KG1 (cell line): Measurements from ENCODE around the gene PSORS1C2.
"Not testable (repeated sequence)": the region's sequence is repeated elsewhere in the genome, so short reads cannot be mapped to it uniquely, and the experiment has no call there.

Source experiments
- DNase-seq: peaks from one replicate; lab custom pipeline; 2025; lab: John Stamatoyannopoulos, UW

PSORS1C2 gene

DNA sequence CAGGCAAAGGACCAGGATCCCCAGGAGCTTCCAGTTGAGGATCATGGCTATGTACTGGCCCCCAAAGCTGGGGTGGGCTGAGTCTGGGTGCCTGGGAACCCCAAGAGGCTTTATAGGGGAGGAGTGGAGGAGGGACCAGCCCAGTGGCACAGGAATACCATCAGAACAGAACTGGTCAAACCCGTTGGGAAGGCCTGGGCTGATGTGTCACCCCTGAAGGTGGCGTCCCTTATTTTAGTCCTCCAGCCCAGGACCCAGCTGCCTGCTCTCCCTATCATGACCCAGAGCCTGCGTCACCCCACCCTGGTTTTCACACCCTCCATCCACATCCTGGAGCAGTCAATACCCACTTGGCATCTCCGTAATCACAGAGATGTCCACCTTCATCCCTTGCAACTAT lies at the start of gene PSORS1C2:
TSS of gene PSORS1C2 (minus strand) at position 85 of the 400 bp plus-strand sequence. CDS start at position 45, 40 bp downstream.
- no peak for DNase-seq

DNA sequence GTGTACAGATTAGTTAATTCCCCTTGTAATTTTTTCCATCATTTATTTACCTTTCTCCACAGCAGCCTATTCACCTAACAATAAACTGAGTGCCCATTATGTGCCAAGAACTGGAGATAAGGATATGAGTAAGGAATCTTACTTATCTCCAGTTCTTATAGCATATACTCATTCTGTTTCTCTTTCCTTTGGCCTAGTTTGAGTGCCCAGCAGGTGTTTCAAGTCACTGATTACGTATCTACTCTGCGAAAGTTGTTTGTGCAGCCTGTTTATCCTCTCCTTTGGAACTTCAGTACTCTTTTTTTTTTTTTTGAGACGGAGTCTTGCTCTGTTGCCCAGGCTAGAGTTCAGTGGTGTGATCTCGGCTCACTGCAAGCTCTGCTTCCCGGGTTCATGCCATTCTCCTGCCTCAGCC lies 48.9 kb upstream of the PSORS1C2 start:
- no peak for DNase-seq

DNA sequence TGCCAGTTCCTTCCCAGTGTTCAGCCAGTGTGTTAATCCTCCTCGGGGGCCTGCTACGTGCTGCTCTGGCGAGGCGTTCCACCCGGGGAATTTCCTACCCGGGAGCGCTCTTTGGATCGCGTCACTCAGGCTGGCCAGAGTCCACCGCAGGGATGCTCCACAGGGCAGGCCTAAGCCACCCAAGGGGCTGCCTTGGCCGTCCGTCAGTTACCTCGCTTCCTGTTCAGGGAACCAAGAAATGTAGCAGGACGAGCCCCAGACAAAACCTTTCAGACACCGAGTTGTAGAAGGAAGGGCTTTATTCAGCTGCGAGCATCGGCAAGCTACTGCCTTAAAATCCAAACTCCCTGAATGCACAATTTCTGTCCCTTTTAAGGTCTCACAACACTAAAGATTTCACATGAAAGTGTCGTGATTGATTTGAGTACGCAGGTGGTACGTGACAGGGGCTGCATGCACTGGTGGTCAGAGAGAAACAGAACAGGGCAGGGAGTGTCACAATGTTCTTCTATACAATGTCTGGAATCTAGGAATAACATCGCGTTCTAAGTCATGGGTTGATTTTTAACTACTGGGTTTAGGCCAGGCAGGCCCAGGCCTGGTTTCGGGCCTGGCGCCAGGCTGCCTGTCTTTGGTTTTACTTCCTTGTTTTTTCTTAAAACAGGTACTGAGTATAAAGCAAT lies 47.3 kb upstream of the PSORS1C2 start:
- DNase-seq, result no peak

GRCh38 chr6:31185695-31186051 lies 46.8 kb upstream of the PSORS1C2 start:
- not testable (repeated sequence) for DNase-seq

- DNase-seq, result not testable (repeated sequence)
These were observed 45.0 kb upstream of the PSORS1C2 start for GRCh38 chr6:31183859-31184258.

DNA sequence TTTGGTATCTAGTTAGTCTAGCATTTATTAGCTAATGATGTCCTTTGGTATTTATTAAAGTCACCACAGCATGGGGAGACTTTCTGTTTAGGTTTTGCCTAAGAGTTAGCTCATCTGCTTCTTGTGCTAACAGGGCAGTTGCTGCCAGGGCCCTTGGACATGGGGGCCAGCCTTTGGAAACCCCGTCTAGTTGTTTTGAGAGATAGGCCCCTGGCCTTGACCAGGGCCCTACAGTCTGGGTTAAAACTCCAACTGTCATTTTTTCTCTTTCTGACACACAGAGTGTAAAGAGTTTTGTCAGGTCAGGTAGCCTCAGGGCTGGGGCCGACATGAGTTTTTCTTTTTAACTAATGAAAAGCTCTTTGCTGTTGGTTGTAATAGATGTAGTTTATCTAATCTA lies 44.4 kb upstream of the PSORS1C2 start:
- not testable (repeated sequence) for DNase-seq

GRCh38 chr6:31180500-31180899 lies 41.6 kb upstream of the PSORS1C2 start:
- DNase-seq, result no peak

DNA sequence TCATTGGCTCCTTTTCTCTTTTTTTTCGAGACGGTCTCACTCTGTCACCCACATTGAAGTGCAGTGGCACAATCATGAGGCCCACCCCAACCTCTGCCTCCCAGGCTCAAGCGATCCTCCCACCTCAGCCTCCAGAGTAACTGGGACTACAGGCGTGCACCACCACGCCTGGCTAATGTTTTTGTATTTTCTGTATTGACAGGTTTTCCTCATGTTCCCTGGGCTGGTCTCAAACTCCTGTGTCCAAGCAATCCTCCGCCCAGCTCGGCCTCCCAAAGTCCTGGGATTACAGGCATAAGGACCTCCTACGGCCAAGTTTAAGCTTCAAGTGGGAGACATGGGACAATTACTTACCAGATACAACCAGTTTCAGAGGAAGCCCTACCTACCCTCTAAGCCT lies 41.0 kb upstream of the PSORS1C2 start:
- DNase-seq, result no peak

GRCh38 chr6:31179042-31179386 lies 40.1 kb upstream of the PSORS1C2 start:
- no peak for DNase-seq

- no peak for DNase-seq
These were observed 39.5 kb upstream of the PSORS1C2 start for GRCh38 chr6:31178143-31179041.

DNA sequence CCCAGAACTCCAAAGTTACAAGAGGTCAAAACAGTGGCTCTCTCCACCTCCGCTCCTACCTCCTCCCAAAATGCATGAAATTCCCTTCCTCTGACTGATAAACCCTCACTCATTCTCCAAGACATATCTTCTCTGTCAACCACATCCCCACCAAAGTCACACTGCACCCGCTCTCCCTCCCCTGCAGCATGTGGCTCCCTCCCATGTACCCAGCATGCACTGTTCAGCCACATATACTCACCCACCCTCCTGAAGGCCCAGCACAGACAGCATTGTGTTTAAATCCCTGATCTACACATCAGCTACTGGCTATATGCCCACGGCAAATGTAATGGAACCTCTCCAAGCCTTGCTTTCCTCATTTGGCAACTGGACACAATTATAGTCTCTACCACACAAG lies 37.1 kb upstream of the PSORS1C2 start:
- DNase-seq, result no peak

DNA sequence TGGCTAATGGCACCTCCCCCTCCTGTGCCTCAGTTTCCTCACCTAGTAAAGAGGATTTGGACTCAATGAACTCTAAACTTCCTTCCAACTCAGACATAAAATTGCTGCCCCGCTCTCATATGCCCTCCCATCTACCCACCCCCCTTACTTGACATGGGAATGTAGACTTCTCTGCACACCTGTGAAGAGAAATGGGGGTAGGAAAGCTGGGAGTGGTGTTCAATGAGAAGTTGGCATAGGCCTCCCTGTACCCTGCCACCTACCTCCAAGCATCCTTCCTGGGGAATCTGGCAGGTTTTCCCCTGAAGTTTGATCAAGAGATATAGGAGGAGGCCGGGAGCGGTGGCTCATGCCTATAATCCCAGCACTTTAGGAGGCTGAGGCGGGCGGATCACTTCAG lies 35.5 kb upstream of the PSORS1C2 start:
- DNase-seq, result no peak

DNA sequence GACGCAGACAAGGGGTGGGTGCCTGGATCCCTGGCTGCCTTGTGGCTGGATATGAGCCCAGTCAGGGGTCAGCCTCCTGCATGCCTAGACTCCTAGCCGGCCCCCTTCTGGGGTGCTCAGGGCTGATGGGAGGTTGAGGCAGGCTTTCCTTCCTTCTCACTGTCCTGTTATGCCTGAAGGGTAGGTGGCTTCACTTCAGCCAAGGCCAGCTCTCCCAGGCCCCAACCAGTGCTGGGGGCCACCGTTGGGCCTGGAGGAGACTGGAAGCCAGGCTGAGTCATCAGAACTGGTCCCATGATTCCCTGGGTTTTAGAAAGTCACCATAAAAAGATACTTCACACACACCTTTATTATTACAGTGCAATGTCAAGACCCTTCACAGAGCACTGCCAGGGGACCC lies 34.5 kb upstream of the PSORS1C2 start:
- DNase-seq, result no peak

- DNase-seq, result no peak
These were observed 34.1 kb upstream of the PSORS1C2 start for GRCh38 chr6:31172973-31173384.

- no peak for DNase-seq
These were observed 33.4 kb upstream of the PSORS1C2 start for GRCh38 chr6:31171931-31172905.

DNA sequence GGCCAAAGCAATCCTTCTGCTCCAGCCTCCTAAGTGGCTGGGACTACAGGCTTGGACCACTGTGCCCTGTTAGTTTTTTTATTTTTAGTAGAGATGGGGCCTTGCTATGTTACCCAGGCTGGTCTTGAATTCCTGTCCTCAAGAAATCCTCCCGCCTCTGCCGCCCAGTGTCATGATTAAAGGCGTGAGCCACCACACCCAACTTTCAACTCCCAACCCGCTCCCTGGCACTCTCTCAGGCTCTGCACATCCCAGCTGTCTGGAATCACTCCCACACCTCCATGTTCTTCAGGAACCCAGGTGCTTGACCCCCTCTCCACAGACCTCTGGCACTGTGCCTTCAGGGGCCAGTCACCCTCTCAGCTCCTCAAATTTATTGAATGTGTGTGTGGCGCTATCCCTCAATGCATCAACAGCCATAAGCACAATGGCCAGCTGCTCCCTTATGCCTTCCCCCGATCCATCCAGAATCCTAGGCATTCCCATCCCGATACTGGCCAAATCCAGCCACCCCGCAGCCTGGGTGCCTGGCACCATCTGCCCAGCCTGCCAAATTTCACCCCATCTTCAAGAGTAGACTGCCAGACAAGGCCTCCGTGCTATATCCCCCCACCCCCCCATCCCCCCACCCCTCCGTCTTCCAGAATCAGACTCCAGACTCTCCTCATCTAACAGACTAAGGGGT lies 32.3 kb upstream of the PSORS1C2 start:
- no peak for DNase-seq

- DNase-seq, result no peak
These were observed 31.7 kb upstream of the PSORS1C2 start, which contains the start of gene POU5F1 for GRCh38 chr6:31170600-31170881. Gene POU5F1 (minus strand): TSS chr6:31170682. CDS start chr6:31170620, 62 bp downstream.

GRCh38 chr6:31169858-31170599 lies 31.2 kb upstream of the PSORS1C2 start:
- DNase-seq, result not testable (repeated sequence)

DNA sequence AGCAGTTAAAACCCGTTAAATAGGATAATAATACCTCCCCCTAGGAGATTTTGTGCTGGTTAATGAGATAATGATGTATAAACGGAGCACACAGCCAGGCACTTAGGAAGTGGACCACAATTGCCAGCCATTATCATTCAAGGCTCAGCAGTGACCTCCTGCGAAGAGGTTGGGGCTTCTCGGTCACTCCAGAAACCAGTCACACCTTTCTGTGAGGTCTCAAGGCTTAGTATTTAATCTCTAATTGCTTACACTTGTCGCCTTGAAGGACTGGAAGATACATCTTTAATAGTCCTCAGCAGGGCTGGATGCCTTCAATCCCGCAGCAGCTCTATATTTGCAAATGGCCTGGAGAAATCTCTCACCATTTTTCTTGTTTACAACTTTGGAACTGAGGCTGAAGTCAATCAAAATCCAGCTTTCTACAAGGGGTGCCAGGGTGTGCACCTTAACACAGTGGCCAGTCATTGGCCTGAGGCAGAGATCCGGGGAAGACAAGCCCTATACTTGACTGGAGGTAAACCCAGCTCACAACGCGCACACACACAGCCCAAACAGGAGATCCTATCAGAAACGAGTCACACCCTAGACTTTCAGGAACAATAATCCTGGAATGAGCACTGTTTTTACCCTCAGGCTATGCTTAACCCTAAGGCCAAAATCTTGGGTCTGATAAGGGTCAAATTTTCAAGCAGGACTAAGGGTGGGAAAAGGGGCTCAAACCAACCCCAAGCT lies 30.4 kb upstream of the PSORS1C2 start:
- DNase-seq, result no peak

GRCh38 chr6:31168606-31169005 lies 29.7 kb upstream of the PSORS1C2 start:
- no peak for DNase-seq
